HCT116 (cell line): ENCODE measurements around the gene OR51B5.

Experiments used
- CTCF ChIP-seq, 3 experiments: fragments of 200-600 bp in 1 of 3; sonication (generic) in 1 of 3; IDR thresholded peaks in 2 of 3; conservative IDR thresholded peaks in 1 of 3; 2 replicates each; pipeline ENCODE4 v1.5.1; 2012 to 2017; ENCODE audit warnings: low read depth in 2 of 3, low read length in 2 of 3, antibody characterized with exemption in 1 of 3, borderline replicate concordance in 1 of 3, control low read depth in 1 of 3, mild to moderate bottlenecking in 1 of 3, mixed read lengths in 1 of 3, mixed run types in 1 of 3, moderate library complexity in 1 of 3; ENCODE audit not compliant: insufficient read depth in 1 of 3
- FOSL1 ChIP-seq: IDR thresholded peaks from 2 replicates; pipeline ENCODE4 v1.6.1; 2012; ENCODE audit warnings: low read depth

DNA sequence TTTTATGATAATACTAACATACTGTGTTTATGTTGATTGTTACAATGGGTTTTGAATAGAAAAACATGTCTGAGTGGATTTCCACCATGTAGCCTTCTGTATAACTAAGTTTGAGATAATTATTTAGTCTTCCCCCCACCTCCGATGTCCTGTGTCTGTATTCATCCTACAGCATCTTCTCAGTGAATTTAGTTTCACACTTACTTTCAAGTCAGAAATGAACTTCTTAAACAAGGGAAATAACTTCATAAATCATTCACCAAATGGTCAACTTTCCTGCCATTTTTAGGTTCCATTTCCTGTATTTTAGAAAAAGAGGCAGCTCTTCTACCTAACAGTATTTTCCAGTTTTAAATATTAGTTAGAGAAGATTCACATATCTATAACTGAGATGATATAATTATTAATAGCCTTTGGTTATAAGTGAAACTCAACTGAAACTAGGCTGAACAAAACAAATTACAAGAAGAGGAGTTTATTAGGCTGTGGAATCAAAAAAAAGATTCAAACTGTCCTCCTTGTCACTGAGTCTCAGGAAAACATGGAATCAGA lies 3.5 kb downstream of the OR51B5 start:
- no peak for TF ChIP-seq CTCF (IDR thresholded peaks at IDR 0.05 in 2 of 3, conservative IDR thresholded peaks at IDR 0.05 in 1 of 3; ENCODE audit: borderline replicate concordance in 1 of 3, insufficient read depth in 1 of 3, low read depth in 2 of 3, low read length in 2 of 3)
- no peak for TF ChIP-seq FOSL1
